Mucosa of stomach (tissue), 1 donor: Measurements from ENCODE around the gene KRTAP10-2.

ENCODE experiments used
- H3K27me3 ChIP-seq: one replicate; pipeline ENCODE4 v1.7.0; 2013; ENCODE audit warnings: mild to moderate bottlenecking, low read length; ENCODE audit not compliant: control insufficient read depth, insufficient read depth
- H3K36me3 ChIP-seq: one replicate; pipeline ENCODE4 v1.7.0; 2013; ENCODE audit warnings: low read length; ENCODE audit not compliant: control insufficient read depth, insufficient read depth
- H3K4me1 ChIP-seq: one replicate; pipeline ENCODE4 v1.7.0; 2013; ENCODE audit warnings: mild to moderate bottlenecking, low read length; ENCODE audit not compliant: control insufficient read depth, insufficient read depth
- H3K4me3 ChIP-seq: one replicate; pipeline ENCODE4 v1.7.0; 2013; ENCODE audit warnings: low read length
- H3K9ac ChIP-seq: one replicate; pipeline ENCODE4 v1.7.0; 2013; ENCODE audit warnings: mild to moderate bottlenecking, low read length, moderate library complexity
- H3K9me3 ChIP-seq: one replicate; pipeline ENCODE4 v1.7.0; 2013; ENCODE audit warnings: mild to moderate bottlenecking, low read length, moderate library complexity; ENCODE audit not compliant: control insufficient read depth
- donor health status: Pancreatic carcinoma.

Gene KRTAP10-2

DNA sequence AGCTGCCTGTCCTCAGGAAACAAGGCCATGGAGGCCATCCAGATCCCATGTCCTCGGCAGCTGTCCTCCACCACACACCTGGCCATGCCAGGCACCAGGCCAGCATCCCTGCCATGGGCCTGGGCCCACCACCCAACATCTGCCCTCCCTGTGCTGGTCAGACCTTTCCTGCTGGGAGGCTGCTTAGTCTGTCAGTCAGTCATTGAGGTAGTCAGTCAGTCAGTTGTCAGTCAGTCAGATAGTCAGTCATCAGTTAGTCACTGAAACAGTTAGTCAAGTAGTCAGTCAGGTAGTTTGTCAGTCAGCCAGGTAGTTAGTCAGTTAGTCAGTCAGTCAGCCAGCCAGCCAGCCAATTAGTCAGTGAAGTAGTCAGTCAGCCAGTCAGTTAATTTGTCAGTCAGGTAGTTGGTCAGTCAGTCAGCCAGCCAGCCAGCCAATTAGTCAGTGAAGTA, 28.5 kb downstream of the KRTAP10-2 start:
- no peak overlapping the region for H3K4me3 ChIP-seq
- no peaks in the 10 kb centered on the region for H3K9me3 ChIP-seq
- no peaks in the 10 kb centered on the region for H3K36me3 ChIP-seq
- H3K4me1 ChIP-seq: no peaks in the 10 kb centered on the region
- no peak overlapping the region for H3K9ac ChIP-seq
- H3K27me3 ChIP-seq: no peaks in the 10 kb centered on the region

DNA sequence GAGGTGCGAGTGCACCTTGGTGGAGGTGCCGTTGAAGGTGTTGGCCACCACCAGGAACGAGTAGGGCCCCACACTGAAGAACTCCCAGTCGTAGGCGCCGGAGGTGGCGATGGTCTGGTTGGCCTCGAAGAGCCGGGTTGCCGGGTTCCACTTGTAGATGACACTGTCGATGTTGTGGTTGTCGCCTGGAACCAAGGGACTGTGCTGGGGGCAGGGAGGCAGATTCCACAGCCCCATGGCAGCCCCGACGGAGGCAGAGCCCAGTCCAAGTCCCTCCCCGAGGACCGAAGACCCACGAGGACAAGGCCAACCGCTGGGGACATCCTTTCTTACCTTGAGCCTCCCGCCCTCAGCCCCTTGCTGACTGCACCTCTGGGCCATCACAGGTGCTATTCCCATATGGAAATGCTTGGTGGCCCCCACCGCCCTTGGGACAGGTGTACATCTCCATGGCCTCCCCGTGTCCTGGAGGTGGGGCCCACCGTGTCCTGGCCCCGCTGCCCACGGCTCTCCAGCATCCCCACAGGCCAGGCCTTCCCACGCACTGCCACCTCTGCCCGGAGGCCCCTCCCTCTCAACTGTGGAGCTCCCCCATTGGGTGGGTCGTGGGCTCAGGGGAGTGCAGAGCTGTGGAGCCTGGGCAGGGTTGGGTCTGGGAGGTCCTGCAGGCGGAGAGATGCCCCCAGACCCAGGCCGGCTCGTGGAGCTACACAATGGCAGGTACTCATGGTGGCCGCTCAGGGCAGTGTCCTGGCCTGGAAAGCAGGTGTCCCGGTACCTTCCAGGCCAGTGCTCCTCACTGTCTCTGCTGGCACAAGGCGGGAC, 29.2 kb downstream of the KRTAP10-2 start:
- no peaks in the 10 kb centered on the region for H3K9me3 ChIP-seq
- no peaks in the 10 kb centered on the region for H3K36me3 ChIP-seq
- no peak overlapping the region for H3K9ac ChIP-seq
- H3K27me3 ChIP-seq: no peaks in the 10 kb centered on the region
- H3K4me3 ChIP-seq: no peak overlapping the region
- no peaks in the 10 kb centered on the region for H3K4me1 ChIP-seq

GRCh38 chr21:44521301-44521927, 29.9 kb downstream of the KRTAP10-2 start:
- Histone ChIP-seq H3K9ac (no peak overlapping the region), H3K36me3 (no peaks in the 10 kb centered on the region), H3K4me3 (no peak overlapping the region), H3K27me3 (no peaks in the 10 kb centered on the region), H3K4me1 (no peaks in the 10 kb centered on the region), H3K9me3 (no peaks in the 10 kb centered on the region)

DNA sequence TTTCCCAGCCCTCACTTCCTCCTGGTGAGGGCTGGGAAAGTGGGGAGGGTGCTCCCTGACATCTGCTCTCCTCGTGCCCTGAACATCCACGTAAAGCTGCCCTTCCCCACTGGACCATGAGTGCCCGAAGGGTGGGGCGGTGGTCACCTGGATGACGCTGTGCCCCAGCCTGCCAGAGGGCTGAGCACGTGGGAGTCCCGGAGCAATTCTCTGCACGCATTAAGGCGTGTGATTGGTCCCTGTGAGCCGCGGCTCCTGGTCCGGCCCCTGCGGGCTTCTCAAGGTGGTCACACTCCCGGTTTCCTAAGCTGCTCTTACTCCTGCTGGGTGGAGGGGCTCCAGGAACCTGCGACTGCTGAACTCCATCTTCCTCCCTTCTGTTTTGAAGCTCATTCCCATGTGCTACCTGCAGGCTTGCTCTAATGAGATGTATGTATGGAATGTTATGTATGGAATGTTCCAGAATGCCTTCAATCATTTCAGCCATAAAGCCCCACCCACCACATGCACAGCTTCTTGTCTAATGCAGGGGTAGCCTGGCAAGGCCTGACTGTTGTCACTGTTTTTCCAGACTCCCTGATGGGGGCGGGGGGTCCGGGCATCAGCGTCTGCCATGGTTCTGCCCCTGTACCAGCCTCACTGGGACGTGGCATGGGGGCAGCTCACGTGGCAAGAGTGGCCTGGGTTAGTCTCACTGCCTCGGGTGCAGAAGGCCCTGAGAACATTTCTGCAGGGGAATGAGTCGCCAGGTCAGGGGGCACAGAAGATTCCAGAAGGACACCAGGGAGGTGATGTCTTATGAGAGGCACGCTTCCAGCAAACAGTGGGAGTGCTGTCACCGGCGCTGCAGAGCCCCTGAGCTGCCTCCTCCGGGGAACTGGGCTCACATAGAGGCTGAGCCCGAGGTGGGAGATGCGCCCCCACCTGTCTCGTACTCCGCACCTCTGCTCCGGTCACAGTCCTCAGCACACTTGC, 30.7 kb downstream of the KRTAP10-2 start:
- Histone ChIP-seq H3K9me3 (no peaks in the 10 kb centered on the region), H3K27me3 (no peaks in the 10 kb centered on the region), H3K9ac (no peak overlapping the region), H3K36me3 (no peaks in the 10 kb centered on the region), H3K4me3 (no peak overlapping the region), H3K4me1 (no peaks in the 10 kb centered on the region)

- Histone ChIP-seq H3K27me3 (no peaks in the 10 kb centered on the region), H3K36me3 (no peaks in the 10 kb centered on the region), H3K4me1 (no peaks in the 10 kb centered on the region), H3K9ac (no peak overlapping the region), H3K9me3 (no peaks in the 10 kb centered on the region), H3K4me3 (no peak overlapping the region)
These were observed 31.7 kb downstream of the KRTAP10-2 start for GRCh38 chr21:44519346-44520325.

- Histone ChIP-seq H3K27me3 (no peaks in the 10 kb centered on the region), H3K4me1 (no peaks in the 10 kb centered on the region), H3K9ac (no peak overlapping the region), H3K9me3 (no peaks in the 10 kb centered on the region), H3K4me3 (no peak overlapping the region), H3K36me3 (no peaks in the 10 kb centered on the region)
These were observed 32.6 kb downstream of the KRTAP10-2 start for GRCh38 chr21:44518686-44519085.

DNA sequence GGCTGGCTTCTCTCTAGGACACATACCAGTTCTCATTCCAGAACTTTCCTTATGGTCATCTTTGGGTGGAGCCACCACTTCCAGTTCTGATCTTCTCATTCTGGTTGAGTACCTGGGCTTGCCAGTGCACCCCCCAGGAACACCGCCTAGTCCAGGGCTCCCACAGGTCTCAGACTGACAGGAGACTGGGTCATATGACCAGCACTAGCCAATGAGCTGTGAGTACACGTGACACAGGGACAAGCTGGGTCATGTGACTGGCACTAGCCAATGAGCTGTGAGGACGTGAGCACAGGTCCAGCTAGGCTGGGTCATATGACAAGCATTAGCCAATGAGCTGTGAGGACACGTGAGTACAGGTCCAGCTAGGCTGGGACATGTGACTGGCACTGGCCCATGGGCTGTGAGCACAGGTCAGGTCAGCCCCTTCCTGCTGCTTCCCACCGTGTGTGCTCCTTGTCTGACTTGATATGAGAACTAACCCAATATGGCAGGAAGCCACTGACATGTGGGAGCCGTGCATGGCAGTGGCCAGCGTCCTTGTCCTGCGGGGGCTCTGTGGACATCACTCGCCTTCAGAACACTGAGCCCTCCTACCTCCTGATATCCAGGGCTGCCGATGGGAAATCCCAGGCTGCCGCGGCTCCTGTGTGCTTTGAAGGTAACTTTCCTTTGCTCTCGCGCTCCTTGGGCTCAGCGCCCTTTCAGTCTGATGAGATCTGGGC, 34.0 kb downstream of the KRTAP10-2 start:
- Histone ChIP-seq H3K4me3 (no peak overlapping the region), H3K4me1 (no peaks in the 10 kb centered on the region), H3K27me3 (no peaks in the 10 kb centered on the region), H3K9ac (no peak overlapping the region), H3K36me3 (no peaks in the 10 kb centered on the region), H3K9me3 (no peaks in the 10 kb centered on the region)

DNA sequence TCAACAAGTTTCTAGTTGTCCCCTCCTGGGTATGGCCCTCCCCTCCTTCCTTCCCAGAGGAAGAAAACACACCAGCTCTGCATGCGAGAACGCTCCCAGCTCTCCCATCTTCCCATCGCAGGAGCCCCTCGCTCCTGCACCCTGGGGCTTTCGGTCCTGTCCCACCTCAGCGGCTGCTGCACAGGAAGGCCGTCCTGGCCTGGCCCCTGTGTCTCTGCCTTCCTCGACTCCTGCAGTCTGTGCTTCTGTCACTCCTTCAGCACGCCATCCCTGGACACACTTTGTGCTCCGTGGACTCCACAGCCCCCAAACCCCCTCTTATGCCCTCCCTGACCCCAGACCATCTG, 34.5 kb downstream of the KRTAP10-2 start:
- no peaks in the 10 kb centered on the region for H3K9me3 ChIP-seq
- no peaks in the 10 kb centered on the region for H3K36me3 ChIP-seq
- no peaks in the 10 kb centered on the region for H3K4me1 ChIP-seq
- H3K9ac ChIP-seq: no peak overlapping the region
- H3K4me3 ChIP-seq: no peak overlapping the region
- H3K27me3 ChIP-seq: no peaks in the 10 kb centered on the region

DNA sequence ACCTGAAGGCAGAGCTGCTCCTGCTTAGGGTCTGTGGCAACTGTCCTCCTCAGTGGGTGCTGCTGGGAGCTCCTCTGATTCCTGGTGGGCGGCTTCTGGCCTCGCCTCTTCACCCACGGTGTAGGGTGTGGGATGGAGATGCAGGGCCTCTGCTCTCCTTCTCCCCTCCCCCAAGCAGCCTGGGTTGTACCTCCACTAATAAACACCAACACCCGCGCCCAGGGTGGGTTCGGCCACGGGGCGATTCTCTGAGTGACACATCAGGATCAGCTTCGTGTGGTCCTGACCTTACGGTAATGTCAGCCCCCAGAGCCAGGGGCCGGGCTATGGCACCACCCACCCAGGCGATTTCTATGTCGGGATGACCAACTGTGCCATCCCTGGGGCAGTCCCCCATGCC, 35.0 kb downstream of the KRTAP10-2 start:
- no peaks in the 10 kb centered on the region for H3K27me3 ChIP-seq
- H3K4me3 ChIP-seq: no peak overlapping the region
- H3K36me3 ChIP-seq: no peaks in the 10 kb centered on the region
- H3K9me3 ChIP-seq: no peaks in the 10 kb centered on the region
- no peaks in the 10 kb centered on the region for H3K4me1 ChIP-seq
- no peak overlapping the region for H3K9ac ChIP-seq

GRCh38 chr21:44515359-44516165, 35.7 kb downstream of the KRTAP10-2 start:
- no peaks in the 10 kb centered on the region for H3K36me3 ChIP-seq
- H3K4me3 ChIP-seq: no peak overlapping the region
- peaks cover 4% of the 10 kb centered on the region for H3K4me1 ChIP-seq
- H3K27me3 ChIP-seq: no peaks in the 10 kb centered on the region
- no peaks in the 10 kb centered on the region for H3K9me3 ChIP-seq
- H3K9ac ChIP-seq: no peak overlapping the region
